ENCODE data around the gene GALNT10.

GALNT10 gene

DNA sequence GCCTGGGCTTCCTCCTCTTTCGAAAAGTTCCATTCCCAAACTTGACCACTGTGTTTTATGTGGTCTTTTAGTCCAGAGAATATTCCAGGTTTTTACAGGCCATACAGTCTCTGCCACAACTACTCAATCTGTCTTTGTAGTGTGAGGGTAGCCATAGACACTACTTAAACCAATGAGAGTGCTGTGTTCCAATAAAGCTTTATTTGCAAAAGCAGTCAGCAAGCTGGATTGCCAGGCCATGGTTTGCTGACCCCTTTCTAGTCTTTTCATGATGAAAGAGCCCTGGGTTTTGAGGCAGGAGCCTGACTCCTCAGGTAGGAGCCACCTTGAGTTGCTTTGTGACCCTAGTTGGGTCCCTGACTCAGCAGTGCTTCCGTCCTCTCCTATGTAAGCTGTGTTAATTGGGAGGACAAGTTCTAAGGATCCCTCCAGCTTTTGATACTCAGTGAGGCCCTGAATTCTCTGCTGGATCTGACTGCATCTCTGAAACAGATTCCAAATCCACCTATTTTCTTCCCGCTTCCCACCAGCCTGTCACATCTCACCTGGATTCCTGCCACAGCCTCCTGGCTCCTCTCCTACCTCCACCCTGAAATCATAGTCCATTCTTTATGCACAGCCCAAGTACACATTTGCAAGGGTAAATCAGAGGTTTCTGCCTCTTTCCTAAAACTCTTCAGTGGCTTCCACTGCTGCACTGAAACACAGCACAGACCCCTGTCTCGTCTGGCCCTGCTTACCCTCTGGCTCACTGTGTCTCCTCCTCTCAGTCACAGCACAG is 13.5 kb downstream of the GALNT10 start:
- FAIRE-seq: no peak

DNA sequence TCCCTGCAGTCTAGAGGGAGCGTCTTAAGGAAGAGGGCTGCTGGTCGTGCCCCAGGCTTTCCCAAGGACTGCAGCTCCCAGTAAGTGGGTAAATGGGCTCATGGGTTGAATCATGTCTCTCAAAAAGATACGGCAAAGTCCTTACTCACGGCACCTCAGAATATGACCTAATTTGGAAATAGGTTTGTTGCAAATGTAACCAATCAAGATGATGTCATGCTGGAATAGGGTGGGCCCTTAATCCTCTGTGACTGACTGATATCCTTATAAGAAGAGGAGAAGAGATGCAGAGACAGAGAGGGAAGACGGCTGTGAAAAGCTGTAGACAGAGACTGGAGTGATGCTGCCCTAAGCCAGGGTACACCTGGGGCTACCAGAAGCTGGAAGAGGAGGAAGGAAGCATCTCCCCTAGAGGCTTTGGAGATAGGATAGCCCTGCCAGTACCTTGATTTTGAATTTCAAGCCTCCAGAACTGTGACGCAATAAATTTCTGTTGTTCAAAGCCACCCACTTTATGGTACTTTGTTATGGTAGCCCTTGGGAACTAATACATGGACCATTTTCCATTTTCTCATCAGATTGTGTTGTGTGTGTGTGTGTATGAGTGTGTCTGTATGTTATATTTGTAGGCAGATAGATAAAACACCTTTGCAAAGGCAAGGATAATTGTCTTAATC is 15.0 kb downstream of the GALNT10 start:
- no peak for FAIRE-seq

DNA sequence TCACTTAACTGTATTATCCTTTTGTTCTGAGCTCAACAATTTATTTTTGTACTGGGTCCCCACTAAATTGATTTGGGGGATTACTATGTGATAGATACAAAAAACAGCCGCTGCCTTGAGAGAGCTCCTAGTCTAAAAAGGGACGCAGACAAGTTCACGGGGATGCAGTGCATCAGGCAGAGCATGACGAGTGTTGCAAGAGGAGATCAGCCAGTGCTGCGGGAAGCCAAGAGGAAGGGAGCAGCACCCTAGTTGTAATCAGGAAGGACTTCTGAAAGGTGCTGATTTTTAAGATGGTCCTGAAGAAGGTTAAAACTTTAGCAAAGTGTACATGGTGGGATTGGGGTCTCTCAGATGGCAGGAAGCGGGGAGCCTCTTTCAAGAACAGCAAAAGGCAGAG is 15.8 kb downstream of the GALNT10 start:
- no peak for FAIRE-seq

DNA sequence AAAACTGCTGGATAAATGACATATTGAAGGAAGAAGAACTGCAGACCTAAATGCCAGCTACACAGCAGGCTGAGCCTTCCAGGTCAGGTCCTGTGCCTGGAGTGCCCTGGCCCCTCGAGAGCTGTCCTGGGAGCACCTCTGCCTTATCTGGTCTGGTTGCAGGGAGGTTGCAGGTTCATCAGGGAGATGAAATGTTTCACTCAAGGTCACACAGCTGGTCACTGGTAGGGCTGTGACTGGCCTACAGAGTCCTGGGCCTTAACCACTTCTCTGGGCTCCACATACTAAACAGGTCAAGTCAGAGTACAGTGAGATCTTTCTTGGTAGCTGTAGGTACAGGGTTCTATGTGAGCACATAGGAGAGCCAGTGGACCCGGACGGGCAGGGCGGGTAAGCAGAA is 16.7 kb downstream of the GALNT10 start:
- FAIRE-seq: no peak

DNA sequence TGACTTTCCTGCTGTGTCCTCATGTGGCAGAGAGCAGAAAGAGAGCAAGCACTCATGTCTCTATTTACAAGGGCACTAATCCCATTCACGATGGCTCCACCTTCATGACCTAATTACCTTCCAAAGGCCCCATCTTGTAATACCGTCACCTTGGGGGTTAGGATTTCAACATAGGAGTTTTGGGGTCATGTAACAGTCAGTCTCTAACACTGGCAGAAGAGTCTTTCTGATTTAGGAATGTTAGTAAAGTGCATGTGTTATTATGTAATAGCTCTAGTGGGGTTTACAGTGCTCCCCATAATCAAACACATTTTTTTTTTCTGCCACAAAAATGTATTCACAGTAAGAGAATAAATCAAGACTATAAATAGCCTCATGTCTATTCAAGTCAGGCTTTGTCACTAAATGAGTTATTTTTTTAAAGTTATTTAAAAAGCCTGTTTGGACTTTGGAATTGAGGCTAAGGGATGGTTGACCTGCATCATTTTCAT is 19.1 kb downstream of the GALNT10 start:
- no peak for FAIRE-seq

DNA sequence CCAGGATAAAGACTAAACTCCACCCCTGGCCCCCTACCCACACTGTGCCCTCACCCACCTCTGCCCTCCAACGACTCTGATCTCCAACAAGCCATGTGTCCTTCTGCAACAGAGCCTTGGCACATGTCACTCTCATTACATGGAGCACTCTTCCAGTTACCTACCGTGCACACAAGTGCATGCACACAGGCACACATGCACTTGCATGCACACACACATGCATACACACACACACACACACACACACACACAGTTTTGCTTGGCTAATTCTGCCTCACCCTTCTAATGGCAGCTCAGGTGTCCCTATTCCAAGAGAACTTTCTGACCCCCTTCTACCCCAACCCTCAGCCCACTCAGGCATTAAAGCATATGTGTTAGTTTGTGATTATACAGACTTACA is 19.6 kb downstream of the GALNT10 start:
- no peak for FAIRE-seq

DNA sequence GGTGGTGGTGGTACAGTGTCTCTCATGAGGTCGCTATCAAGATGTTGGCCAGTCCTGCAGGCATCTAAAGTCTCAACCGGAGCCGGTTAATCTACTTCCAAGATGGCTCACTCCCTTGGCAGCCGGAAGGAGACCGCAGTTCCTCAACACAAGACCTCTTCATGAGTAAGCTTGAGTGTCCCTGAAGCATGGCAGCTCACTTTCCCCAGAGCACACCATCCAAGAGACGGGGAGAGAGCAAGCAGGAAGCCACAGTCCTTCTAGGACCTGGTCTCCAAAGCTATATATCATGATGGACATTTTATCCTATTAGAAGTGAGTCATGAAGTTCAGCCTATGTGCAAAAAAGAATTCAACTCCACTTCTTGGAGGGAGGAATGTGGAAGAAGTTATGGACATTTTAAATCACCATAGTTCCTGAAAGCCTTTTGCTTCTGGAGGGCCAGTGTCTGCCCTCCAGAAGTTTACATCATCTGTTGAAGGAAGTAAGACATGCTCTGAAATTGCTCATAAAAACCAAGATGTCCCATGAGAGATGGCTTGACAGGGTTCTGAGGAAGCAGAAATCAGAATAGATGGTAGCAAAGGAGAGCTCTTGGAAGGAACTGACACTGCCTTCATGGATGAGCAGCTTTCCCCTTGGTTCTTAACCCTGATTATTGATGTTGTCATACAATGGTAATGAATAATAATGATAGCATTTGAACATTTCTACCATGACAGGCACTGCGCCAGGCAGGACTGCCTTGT is 21.3 kb downstream of the GALNT10 start:
- FAIRE-seq: no peak

DNA sequence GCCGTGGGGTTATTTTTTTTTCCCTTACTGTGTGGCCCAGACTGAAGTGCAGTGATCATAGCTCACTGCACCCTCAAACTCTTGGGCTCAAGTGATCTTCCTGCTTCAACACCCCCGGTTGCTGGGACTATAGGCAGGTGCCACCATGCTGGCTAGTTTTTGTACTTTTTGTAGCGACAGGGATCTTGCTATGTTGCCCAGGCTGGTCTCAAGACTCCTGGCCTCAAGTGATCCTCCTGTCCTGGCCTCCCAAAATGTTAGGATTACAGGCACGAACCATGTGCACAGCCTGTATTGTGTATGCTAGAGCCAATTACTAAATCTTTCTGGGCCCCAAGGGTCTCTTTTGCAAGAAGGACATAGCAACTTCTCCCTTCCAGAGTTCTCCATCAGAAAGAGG is 23.1 kb downstream of the GALNT10 start:
- FAIRE-seq: no peak

DNA sequence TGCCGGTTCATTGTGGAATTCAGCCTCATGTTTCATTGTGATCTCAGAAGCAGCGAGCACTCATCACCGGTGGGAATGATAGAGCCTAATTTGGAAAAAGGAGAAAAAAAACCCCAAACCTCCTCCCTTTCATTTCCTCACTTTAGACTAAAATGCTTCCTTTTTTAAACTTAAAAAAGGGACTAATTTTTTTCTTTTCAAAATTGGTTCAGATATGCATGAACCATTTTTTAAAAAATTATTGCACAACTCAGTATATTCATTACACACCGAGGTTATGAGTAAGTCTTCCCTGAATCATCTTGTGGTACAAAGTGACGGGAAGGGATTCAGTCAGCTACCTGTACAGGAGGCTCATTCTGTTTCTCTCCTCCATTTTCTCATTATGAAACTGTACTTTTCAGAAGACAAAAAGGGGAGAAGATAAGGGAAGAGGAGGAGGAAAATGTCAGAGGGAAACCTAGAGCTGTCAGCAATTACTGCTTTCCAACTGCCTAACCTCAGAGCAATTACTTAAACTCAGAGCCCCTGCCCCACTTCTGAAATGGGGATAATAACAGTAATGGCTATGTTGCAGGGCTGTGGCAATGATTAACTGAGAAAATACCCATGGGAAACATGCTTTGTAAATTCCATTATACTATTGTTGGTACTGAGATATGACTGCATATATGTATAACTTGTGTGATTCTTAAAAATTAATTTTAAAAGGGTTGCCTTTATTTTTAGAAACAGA is 24.0 kb downstream of the GALNT10 start:
- no peak for FAIRE-seq

DNA sequence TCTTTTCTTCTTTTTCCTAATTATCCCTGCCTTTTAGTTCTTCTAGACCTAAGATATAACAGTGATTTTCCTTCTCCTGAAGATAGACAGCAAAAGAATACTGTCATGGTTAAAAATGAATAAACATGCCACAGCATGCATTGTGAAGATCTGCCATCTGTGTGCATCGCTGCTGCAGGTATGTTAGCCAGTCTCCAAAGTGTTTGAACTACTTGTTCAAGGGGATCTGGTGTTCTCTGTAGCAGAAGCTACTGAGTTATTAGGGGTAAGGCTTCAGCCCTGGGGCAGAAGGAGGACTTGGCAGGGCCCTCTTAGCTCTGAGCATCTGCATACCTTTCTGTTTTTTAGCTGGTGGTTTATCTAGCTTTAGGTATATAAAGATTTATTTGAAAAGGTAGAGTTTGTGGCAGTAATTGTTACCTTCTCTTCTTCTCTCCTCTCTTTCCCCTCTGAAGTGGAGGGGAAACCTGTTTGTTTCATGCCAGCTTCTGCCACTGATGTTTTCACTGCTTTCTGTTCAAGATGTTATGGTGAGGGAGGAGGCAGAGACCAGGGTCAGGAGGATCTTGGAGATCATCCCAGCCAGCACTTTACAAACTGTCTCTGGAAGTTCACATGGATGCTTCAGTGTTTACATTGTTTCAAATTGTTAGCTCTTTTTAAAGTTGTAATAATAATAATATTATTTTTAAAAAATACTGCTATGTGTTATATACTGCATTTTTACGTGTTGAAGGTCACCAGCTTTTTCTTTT is 25.2 kb downstream of the GALNT10 start:
- no peak for FAIRE-seq

DNA sequence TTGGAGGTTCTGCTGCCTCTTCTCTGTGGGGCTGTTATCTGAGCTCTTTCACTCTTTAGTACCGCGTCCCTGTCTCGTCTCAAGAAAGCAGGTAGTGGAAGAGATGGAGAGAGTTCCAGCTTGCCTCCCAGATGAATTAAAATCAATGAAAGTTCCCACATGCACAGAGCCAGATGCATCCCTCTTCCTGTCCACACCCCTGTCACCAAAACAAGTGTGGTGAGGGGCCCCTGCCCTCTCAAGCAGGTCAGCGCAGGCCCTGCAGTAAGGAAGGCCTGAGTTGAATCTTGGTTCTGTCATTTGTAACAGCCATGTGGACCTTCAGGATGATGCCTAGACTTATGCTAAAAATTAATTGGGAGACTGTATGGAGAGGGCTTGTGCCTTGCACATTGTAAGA is 26.9 kb downstream of the GALNT10 start:
- FAIRE-seq: no peak

DNA sequence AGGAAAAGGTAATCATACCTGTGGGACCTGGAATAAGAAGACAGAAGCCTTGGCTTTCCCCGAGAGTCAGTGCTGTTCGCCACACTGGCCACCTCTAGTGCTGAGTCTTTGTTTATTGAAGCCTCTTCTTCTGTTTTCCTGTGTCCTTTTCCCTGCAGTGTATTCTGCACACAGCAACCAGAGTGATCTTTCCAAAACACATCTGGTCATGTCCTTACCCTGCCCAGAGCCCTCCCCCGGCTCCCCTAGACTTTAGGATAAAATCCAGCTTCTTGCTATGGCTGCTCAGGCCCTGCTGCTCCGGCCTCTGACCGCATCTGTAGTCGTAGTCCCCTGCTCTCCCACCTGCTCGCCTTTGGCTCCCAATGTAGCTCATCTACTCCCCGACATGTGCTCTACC is 28.3 kb downstream of the GALNT10 start:
- FAIRE-seq: no peak

DNA sequence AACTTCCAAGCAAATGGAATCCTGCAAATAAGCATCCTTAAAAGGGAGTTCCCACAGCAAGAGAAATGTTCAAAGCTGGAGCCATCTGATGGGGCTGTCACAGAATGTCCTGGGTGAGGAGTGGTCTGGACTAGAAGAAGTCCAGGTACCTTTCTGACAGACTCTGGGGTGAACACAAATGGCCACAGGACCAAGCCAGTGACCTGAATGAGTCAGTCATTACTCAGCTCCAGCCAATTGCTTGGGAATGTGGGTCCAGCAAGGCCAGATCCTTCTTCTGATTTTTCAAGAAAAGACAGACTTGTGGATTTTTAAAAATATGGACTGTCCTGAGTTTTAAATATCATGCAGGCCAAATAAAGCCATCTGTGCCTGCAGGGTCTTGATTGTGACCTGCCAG is 30.1 kb downstream of the GALNT10 start:
- FAIRE-seq: no peak

DNA sequence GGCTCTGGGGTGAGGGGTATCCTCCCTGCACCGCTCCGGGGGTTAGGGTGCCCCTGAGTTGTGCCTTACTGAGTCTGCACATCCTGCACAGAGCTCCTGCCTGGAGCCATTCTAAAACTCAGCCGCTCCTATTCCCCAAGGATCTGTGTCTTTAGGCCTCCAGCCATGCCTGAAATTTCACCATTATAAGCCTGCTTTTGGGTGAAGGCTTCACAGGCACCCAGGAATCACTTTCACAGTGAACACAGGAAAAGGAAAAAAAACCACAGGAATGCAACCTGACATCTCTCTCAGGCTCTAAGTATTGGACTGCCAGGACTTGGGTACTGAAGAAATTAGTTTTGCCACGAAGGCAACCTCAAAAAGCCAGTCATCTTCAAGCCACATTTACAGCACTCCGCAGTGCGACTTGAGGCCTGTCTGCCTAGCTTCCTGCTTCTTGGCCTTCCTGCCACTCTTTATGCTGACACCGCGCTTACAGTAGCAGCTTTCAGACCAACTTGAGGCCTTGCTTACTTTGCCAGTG is 30.9 kb downstream of the GALNT10 start:
- FAIRE-seq: no peak

DNA sequence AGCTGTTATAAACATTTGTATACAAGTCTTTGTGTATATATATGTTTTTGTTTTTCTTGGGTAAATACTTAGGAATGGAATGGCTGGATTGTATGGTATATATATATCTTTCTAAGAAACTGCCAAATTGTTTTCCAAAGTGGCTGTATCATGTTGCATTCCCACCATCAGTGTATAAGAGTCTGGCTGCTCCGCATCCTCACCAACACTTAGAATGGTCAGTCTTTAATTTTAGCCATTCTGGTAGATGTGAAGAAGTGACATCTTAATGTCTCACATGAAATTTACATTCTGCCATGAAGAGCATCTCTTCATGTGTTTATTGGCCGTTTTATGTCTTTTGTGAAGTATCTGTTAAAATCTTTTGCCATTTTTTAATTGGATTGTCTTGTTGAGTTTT is 31.9 kb downstream of the GALNT10 start:
- no peak for FAIRE-seq

DNA sequence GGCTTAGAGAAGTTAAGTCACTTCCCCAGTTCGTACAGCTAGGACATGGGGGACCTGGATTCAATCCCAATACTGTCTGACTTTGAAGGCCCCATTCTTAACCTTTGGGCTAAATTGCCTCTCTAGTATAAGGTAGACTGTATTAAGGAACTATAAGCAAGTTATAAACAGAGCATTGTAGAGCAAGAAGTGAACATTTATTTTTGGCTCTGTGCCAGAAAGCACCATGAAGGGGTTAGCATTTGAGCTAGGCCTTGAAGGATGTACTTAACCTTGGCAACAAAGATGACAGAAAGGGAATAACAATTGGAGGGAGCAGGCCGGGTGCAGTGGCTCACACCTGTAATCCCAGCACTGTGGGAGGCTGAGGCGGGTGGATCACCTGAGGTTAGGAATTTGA is 32.8 kb downstream of the GALNT10 start:
- no peak for FAIRE-seq

DNA sequence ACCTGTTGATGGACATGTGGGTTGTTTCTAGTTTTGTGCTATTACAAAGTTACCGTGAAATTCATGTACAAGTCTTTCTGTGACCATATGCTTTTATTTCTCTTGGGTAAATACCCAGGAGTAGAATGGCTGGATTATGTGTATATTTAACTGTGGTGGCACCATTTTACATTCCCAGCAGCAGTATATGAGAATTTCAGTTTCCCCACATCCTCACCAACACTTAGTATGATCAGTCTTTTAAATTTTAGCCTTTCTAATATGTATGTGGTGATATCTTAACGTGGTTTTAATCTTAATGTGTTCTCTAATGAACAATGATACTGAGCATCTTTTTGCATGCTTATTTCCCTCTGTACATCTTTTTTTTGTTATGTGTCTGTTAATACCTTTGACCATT is 36.6 kb downstream of the GALNT10 start:
- no peak for FAIRE-seq

DNA sequence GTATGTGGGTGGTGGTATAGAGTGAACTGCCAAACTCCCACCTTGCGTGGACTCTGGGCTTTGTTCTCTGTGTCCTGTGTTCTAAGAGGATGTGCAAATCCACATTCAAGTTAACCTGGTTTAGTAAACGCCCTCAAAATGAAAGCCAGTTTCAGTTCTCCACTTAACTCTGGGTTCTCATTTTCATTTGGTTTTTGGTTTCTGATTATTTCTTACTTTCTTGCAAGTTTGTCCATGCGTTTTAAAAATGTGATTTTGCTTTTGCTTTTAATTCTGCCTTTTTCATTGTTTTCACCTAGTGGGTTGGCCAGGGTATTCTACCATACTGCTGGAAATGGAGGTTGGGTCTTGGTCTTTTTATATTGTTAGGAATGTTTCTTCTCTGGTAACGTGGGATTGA is 38.2 kb downstream of the GALNT10 start:
- FAIRE-seq: no peak

DNA sequence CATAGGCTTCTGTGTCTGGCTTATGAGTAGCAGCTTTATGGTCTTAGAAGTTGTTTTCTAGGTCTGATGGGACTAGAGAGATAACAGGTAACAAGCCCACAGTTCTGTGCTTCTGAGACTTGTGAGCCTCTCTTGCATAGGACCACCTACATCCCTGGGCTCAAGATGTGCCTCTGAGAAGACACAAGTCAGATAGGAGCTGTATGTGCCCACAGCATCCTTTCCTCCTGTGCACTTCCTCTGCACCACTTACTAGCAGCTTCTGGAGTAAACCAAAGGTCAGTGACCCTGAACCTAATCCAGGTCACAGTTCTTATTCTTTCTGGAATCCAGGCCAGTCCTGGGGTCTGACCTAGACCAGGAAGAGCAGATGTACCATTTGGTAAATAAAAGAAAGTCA is 40.0 kb downstream of the GALNT10 start:
- no peak for FAIRE-seq

DNA sequence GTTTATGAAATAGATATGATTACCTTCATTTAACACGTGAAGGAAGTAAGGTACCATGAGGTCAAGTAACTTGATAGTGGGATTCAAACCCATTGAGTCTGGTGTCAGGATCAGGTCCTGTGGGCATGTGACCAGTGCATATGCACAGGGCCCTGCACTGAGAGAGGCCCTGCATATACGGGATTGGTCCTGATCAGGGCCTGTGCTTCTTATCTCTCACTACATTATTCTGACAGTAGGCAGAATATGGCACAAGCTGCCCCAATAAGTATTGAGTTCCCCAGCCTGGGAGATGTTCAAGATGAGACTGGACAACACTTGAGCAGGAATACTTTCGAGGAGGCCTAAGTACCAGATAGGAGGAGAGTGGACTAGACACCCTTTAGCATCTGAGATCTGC is 44.0 kb downstream of the GALNT10 start:
- no peak for FAIRE-seq

DNA sequence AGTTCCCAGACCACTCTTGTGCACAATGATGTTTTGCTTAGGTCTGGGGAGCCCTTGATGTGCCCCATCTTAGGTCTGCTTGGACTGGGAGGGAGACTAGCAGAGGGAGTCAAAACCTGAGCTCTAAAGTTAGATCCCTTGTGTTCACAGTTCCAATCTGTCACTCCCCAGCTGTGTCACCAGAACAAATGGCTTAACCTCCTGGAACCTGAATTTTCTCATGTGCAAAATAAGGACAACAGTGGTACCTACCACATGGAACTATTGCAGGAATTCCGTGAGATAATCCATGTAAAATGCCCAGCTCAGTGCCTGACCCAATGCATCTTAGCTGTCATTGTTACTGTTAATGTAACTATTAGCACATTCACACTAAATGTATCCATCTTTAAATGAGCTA is 45.5 kb downstream of the GALNT10 start:
- FAIRE-seq: no peak

All from A204.1 (cell line).